GM13977 (cell line): ENCODE measurements around the gene IRF6.

Experiments used
- DNase-seq: peaks from one replicate; pipeline ENCODE4 v3.0.0; 2012; ENCODE audit warnings: low spot score
- CTCF ChIP-seq: IDR thresholded peaks from 2 replicates; pipeline ENCODE4 v1.5.1; 2012; ENCODE audit warnings: mild to moderate bottlenecking, control low read depth; ENCODE audit not compliant: insufficient read depth; ENCODE audit errors: extremely low read depth, missing control alignments
- in situ Hi-C: fragments of 300-500 bp; cut with MboI; formaldehyde crosslinking; loops from one replicate; pipeline ENCODE4 v1.12.0; 2022; ENCODE audit warnings: low sequenced_read_pairs, low pct_unique_long_range_greater_than_20kb, mixed read lengths, inconsistent platforms; ENCODE audit not compliant: unreplicated experiment

IRF6 gene

GRCh38 chr1:209805875-209806760 lies at the start of gene IRF6:
Gene IRF6 (minus strand): TSS chr1:209806142. CDS start chr1:209801413, 4,729 bp downstream.
- no peak for TF ChIP-seq CTCF
- in situ Hi-C loops, result no loop called here
- DNase-seq, result peak; percentile 86

DNA sequence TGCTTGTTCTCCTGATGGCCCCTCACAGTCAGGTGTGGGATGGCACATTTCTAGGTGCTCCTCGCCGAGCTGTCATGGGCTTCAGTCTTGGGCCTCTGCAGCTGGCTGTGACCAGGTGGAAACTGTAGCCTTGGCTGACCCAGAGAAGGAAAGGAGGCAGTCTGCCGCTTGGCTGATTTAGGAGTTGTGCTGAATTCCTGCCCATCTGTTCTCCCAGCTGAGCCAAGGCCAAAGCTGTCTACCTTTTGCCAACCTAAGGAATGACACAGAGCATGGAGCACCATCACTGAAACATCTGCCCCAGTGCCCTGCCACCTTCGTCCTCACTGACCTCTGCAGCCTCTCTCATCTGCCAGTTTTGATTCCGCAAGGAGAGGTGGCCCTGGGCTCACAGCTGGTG lies 49.7 kb upstream of the IRF6 start:
- TF ChIP-seq CTCF, result no peak
- DNase-seq, result no peak
- in situ Hi-C loops, result loop anchor here (25.0 kb wide), 2 partner anchors 132 to 457 kb away; no protein-coding TSS in a partner anchor

- in situ Hi-C loops, result loop anchor here (25.0 kb wide), 2 partner anchors 132 to 457 kb away; no protein-coding TSS in a partner anchor
- DNase-seq, result no peak
- no peak for TF ChIP-seq CTCF
These were observed 49.1 kb upstream of the IRF6 start for GRCh38 chr1:209855006-209855405.

- DNase-seq, result no peak
- in situ Hi-C loops, result loop anchor here (25.0 kb wide), 2 partner anchors 133 to 458 kb away; no protein-coding TSS in a partner anchor
- no peak for TF ChIP-seq CTCF
These were observed 48.3 kb upstream of the IRF6 start for GRCh38 chr1:209854196-209854595.

GRCh38 chr1:209853676-209854075 lies 47.7 kb upstream of the IRF6 start:
- no peak for TF ChIP-seq CTCF
- in situ Hi-C loops, result loop anchor here (25.0 kb wide), 2 partner anchors 134 to 459 kb away; no protein-coding TSS in a partner anchor
- no peak for DNase-seq

- peak; percentile 52 for TF ChIP-seq CTCF
- in situ Hi-C loops, result loop anchor here (25.0 kb wide), 2 partner anchors 137 to 462 kb away; no protein-coding TSS in a partner anchor
- DNase-seq, result peak; percentile 44
These were observed 44.5 kb upstream of the IRF6 start for GRCh38 chr1:209850342-209850979.
